Gastrocnemius medialis (tissue), 4 donors: Measurements from ENCODE around the gene TRAM2. TPM values are rescaled to one million over a fixed set of nuclear protein-coding genes. Genes with fewer than 3 reads are reported as not detected.

Experiments
- ATAC-seq, 2 donors: fragments of 150-250 bp; one replicate each; pipeline ENCODE4 v1.9.1; 2016
- DNase-seq, 2 donors: peaks; one replicate each; pipeline ENCODE4 v3.0.0-alpha.2; 2019
- H3K27ac ChIP-seq, 4 donors: fragments of 200-600 bp; sonication (generic); 1 replicate in 1 of 4; 2 replicates in 3 of 4; pipeline ENCODE4 v1.5.1; 2016 to 2018; ENCODE audit warnings: mild to moderate bottlenecking in 2 of 4, moderate library complexity in 1 of 4
- H3K27me3 ChIP-seq, 3 donors: fragments of 200-600 bp; sonication (generic) in 2 of 3; 1 replicate in 1 of 3; 2 replicates in 2 of 3; pipeline versions ENCODE4 v1.5.1 to v1.6.0; 2016 to 2019; ENCODE audit warnings: mild to moderate bottlenecking in 1 of 3, moderate library complexity in 1 of 3
- H3K36me3 ChIP-seq, 2 donors: fragments of 200-600 bp; sonication (generic) in 1 of 2; one replicate each; pipeline ENCODE4 v1.5.1; 2017 to 2018
- H3K4me1 ChIP-seq, 2 donors: fragments of 200-600 bp; sonication (generic) in 1 of 2; one replicate each; pipeline ENCODE4 v1.5.1; 2016 to 2017; ENCODE audit warnings: mild to moderate bottlenecking in 2 of 2
- H3K4me3 ChIP-seq, 4 donors: fragments of 200-600 bp; sonication (generic) in 3 of 4; 1 replicate in 1 of 4; 2 replicates in 3 of 4; pipeline ENCODE4 v1.5.1; 2016 to 2019; ENCODE audit warnings: mild to moderate bottlenecking in 2 of 4
- H3K9me3 ChIP-seq, 3 donors: fragments of 200-600 bp; sonication (generic) in 2 of 3; 1 replicate in 1 of 3; 2 replicates in 2 of 3; pipeline ENCODE4 v1.5.1; 2016 to 2019
- POLR2A ChIP-seq, 2 donors: fragments of 450-650 bp; IDR thresholded peaks; one replicate each; pipeline ENCODE4 v1.6.1; 2017; ENCODE audit warnings: antibody characterized with exemption in 2 of 2, mild to moderate bottlenecking in 2 of 2, moderate library complexity in 2 of 2
- in situ Hi-C, 4 donors: fragments of 200-750 bp; cut with MboI; loops; one replicate each; pipeline versions ENCODE4 v1.15.0 to v1.8.0; 2017; ENCODE audit warnings: low sequenced_read_pairs in 4 of 4
- intact Hi-C: fragments of 100-400 bp; cut with DNase I; formaldehyde crosslinking; loops from one replicate; pipeline ENCODE4 v1.15.1; 2023; ENCODE audit warnings: low total_unique reads
- total RNA-seq, 4 donors: library from RNA; depleted of rRNA; stranded (reverse); fragments of >200 nt; gene quantifications; one replicate each; pipeline versions ENCODE4 v1.1.0 to v1.2.3, GENCODE V29; 2016
- TF ChIP-seq, protein P1 (sequence below), 5 experiments: fragments of 450-650 bp in 3 of 5; fragments of 200-600 bp in 2 of 5; sonication (generic) in 2 of 5; IDR thresholded peaks in 4 of 5; conservative IDR thresholded peaks in 1 of 5; 1 replicate in 4 of 5; 2 replicates in 1 of 5; pipeline ENCODE4 v1.5.1; 2016 to 2019; ENCODE audit warnings: antibody characterized with exemption in 5 of 5, mild to moderate bottlenecking in 3 of 5, moderate library complexity in 3 of 5

The TRAM2 gene
- total RNA-seq, 4 donors from 2014 or later, result 2.4 to 4.5 (median 3.6) TPM

- Histone ChIP-seq H3K9me3 (no peaks in the 10 kb centered on the region), H3K4me3 (no peak overlapping the region), H3K36me3 (no peaks in the 10 kb centered on the region), H3K4me1 (peaks cover 19 to 36% of the 10 kb centered on the region in 2 donors), H3K27ac (peak overlapping the region; percentile 71 to 80 (median 76)), H3K27me3 (no peaks in the 10 kb centered on the region)
- ATAC-seq (no peak), DNase-seq (no peak)
- no peak for TF ChIP-seq POLR2A (IDR thresholded peaks at IDR 0.05)
- TF ChIP-seq, protein P1, sequence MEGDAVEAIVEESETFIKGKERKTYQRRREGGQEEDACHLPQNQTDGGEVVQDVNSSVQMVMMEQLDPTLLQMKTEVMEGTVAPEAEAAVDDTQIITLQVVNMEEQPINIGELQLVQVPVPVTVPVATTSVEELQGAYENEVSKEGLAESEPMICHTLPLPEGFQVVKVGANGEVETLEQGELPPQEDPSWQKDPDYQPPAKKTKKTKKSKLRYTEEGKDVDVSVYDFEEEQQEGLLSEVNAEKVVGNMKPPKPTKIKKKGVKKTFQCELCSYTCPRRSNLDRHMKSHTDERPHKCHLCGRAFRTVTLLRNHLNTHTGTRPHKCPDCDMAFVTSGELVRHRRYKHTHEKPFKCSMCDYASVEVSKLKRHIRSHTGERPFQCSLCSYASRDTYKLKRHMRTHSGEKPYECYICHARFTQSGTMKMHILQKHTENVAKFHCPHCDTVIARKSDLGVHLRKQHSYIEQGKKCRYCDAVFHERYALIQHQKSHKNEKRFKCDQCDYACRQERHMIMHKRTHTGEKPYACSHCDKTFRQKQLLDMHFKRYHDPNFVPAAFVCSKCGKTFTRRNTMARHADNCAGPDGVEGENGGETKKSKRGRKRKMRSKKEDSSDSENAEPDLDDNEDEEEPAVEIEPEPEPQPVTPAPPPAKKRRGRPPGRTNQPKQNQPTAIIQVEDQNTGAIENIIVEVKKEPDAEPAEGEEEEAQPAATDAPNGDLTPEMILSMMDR (IDR thresholded peaks at IDR 0.05 in 4 of 5, conservative IDR thresholded peaks at IDR 0.05 in 1 of 5), result no peak
- in situ Hi-C loops (loop anchor here in 1 of 4 donors (10.0 kb wide), 1 partner anchor 61 kb away; the partner anchor contains the start of gene TRAM2), intact Hi-C loops (loop anchor here (10.0 kb wide), 1 partner anchor 481 kb away; the partner anchor contains the start of gene GSTA4)
Measured at GRCh38 chr6:52513464-52513863, 63.4 kb downstream of the TRAM2 start.

GRCh38 chr6:52512199-52512598, 64.7 kb downstream of the TRAM2 start:
- Histone ChIP-seq H3K27ac (peak overlapping the region; percentile 71 to 80 (median 76)), H3K4me3 (no peak overlapping the region), H3K36me3 (no peaks in the 10 kb centered on the region), H3K27me3 (no peaks in the 10 kb centered on the region), H3K9me3 (no peaks in the 10 kb centered on the region), H3K4me1 (peaks cover 8 to 24% of the 10 kb centered on the region in 2 donors)
- intact Hi-C loops, result loop anchor here (10.0 kb wide), 1 partner anchor 483 kb away; the partner anchor contains the start of gene GSTA4
- DNase-seq (peak; percentile 52 to 68), ATAC-seq (peak; percentile 87)
- in situ Hi-C loops, result loop anchor here in 1 of 4 donors (10.0 kb wide), 1 partner anchor 63 kb away; the partner anchor contains the start of gene TRAM2
- TF ChIP-seq, protein P1 (IDR thresholded peaks at IDR 0.05 in 4 of 5, conservative IDR thresholded peaks at IDR 0.05 in 1 of 5), result no peak
- no peak for TF ChIP-seq POLR2A (IDR thresholded peaks at IDR 0.05)

GRCh38 chr6:52511572-52512151, 65.2 kb downstream of the TRAM2 start:
- intact Hi-C loops, result loop anchor here (10.0 kb wide), 1 partner anchor 483 kb away; the partner anchor contains the start of gene GSTA4
- Histone ChIP-seq H3K36me3 (no peaks in the 10 kb centered on the region), H3K4me1 (peaks cover 8 to 22% of the 10 kb centered on the region in 2 donors)

DNA sequence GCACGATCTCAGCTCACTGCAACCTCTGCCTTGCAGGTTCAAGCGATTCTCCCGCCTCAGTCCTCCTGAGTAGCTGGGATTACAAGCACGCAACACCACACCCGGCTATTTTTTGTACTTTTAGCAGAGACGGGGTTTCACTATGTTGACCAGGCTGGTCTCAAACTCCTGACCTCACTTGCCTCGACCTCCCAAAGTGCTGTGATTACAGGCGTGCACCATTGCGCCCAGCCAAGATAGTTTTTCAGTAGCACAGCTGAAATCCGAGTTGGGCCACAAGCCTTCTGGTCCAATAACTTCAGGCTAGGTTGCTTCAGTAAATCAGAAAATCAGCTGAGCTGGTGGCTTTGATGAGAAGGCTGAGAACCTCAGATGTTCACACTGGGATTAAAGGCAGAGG, 65.7 kb downstream of the TRAM2 start:
- H3K27ac ChIP-seq, result peak overlapping the region; percentile 71 to 80 (median 76)
- DNase-seq, result no peak
- intact Hi-C loops (loop anchor here (10.0 kb wide), 1 partner anchor 484 kb away; the partner anchor contains the start of gene GSTA4), in situ Hi-C loops (loop anchor here in 1 of 4 donors (10.0 kb wide), 1 partner anchor 64 kb away; the partner anchor contains the start of gene TRAM2)
- H3K4me3 ChIP-seq, result no peak overlapping the region
- H3K27me3 ChIP-seq, result no peaks in the 10 kb centered on the region
- no peak for ATAC-seq
- no peaks in the 10 kb centered on the region for H3K9me3 ChIP-seq
- H3K36me3 ChIP-seq, result no peaks in the 10 kb centered on the region
- H3K4me1 ChIP-seq, result peaks cover 8 to 22% of the 10 kb centered on the region in 2 donors
- TF ChIP-seq, protein P1 (IDR thresholded peaks at IDR 0.05 in 4 of 5, conservative IDR thresholded peaks at IDR 0.05 in 1 of 5), result no peak
- TF ChIP-seq POLR2A (IDR thresholded peaks at IDR 0.05), result no peak

More at GRCh38 chr6:52511572-52512151, 65.2 kb downstream of the TRAM2 start:
- H3K27me3 ChIP-seq, result no peaks in the 10 kb centered on the region
- DNase-seq (no peak), ATAC-seq (no peak)
- in situ Hi-C loops, result loop anchor here in 1 of 4 donors (10.0 kb wide), 1 partner anchor 63 kb away; the partner anchor contains the start of gene TRAM2
- H3K9me3 ChIP-seq, result no peaks in the 10 kb centered on the region
- TF ChIP-seq POLR2A (IDR thresholded peaks at IDR 0.05), result no peak
- TF ChIP-seq, protein P1 (IDR thresholded peaks at IDR 0.05 in 4 of 5, conservative IDR thresholded peaks at IDR 0.05 in 1 of 5), result no peak
- H3K27ac ChIP-seq, result peak overlapping the region; percentile 71 to 80 (median 76)
- no peak overlapping the region for H3K4me3 ChIP-seq
